GM18507 (cell line): ENCODE results near the gene ATP4B.
"Not testable (repeated sequence)": the region's sequence is repeated elsewhere in the genome, so short reads cannot be mapped to it uniquely, and the experiment has no call there.

Experiments used
- DNase-seq: peaks from one replicate; pipeline ENCODE4 v3.0.0; 2011; ENCODE audit warnings: low read depth; ENCODE audit not compliant: insufficient read length; ENCODE audit errors: extremely low spot score
- FAIRE-seq: peaks from 2 replicates; lab custom pipeline; 2011; peaks lifted over from hg19 to GRCh38; lab: Jason Lieb, UNC

ATP4B gene

GRCh38 chr13:113629866-113630265 is 28.1 kb downstream of the ATP4B start:
- FAIRE-seq (no peak), DNase-seq (no peak)

DNA sequence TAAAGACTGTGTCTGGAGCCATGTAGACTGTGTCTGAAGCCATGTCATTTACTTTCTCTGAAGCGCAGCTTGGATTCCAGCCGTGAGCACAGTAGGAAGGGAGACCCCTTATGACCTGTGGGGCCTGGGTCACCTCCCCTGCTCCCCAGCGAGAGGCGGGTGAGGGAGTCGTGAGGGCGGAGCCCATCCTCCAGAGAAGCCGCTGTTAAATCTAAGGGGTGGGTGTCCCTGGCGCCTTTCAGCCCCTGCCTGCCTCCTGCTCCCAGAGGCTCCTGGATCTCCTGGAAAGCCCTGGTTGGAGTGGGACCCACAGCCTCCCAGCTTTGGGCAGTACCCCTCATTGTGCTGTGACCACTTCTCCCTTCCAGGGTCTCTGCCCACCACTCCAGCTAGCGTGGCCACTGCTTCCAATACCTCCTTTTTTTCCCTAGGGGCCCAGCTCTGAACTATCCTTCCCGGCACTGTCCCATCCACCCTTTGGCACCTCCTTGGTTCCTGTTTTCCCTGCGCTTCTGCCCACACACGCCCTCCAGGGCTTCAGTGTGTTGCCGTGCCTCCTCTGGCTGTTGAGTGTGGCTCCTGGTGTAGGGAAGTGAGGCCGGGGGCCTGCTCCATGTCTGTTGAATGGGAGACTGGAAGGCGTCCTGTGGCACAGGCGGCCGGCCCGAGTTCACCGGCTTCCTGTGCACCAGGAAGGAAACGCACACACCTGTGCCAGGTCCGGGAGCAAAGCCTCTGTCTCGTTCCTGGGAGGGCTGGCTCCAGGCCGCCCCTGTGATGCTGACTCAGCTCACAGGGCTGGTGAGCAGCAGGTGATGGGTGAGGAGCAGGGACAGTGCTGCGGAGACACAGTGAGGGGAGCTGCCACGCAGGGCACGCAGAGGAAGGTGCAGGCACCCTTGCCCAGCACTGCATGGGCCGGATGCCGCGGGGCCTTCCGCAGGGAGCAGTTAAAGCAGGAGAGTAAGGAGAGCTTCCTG is 29.4 kb downstream of the ATP4B start:
- no peak for FAIRE-seq
- no peak for DNase-seq

- FAIRE-seq (no peak), DNase-seq (no peak)
Observed at GRCh38 chr13:113627136-113627535, 30.9 kb downstream of the ATP4B start.

DNA sequence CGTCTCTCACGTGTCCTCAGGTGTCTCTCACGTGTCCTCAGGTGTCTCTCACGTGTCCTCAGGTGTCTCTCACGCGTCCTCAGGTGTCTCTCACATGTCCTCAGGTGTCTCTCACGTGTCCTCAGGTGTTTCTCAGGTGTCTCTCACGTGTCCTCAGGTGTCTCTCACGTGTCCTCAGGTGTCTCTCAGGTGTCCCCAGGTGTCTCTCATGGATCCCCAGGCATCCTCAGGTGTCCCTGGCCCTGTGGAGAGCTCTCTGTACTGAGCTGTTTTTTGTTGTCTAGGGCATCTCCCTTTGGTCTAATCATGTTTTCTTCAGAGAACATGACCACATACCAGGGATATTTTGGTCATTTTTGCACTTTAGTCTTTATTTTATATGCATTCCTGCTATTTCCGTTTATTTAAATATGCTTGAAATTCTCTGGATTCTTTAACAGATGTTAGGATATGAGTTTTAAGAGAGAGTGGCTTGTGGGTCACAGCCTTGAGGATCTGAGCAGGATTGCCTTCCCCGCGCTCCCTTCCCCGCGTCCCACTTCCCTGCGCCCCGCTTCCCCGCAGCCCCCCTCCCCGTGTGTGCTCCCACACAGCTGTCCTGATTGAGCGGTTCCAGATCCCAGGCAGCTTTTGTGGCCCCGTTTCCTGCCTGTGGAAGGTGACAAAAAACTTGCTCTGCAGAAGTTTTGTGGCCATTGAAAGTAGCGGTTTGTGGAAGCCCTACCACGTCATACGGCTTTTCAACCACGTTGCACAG is 31.9 kb downstream of the ATP4B start:
- DNase-seq, result no peak
- FAIRE-seq, result no peak

GRCh38 chr13:113624640-113625304 is 33.2 kb downstream of the ATP4B start:
- DNase-seq, FAIRE-seq: not testable (repeated sequence)

DNA sequence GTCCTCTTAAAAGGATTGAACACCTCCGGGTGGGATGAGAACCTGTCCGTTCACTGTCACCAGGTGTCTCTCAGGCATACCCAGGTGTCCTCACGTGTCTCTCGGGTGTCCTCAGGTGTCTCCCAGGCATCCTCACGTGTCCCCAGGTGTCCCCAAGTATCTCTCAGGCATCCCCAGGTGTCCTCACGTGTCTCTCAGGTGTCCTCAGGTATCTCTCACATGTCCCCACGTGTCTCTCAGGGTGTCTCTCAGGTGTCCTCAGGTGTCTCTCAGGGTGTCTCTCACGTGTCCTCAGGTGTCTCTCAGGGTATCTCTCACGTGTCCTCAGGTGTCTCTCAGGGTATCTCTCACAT is 33.8 kb downstream of the ATP4B start:
- FAIRE-seq (no peak), DNase-seq (no peak)

DNA sequence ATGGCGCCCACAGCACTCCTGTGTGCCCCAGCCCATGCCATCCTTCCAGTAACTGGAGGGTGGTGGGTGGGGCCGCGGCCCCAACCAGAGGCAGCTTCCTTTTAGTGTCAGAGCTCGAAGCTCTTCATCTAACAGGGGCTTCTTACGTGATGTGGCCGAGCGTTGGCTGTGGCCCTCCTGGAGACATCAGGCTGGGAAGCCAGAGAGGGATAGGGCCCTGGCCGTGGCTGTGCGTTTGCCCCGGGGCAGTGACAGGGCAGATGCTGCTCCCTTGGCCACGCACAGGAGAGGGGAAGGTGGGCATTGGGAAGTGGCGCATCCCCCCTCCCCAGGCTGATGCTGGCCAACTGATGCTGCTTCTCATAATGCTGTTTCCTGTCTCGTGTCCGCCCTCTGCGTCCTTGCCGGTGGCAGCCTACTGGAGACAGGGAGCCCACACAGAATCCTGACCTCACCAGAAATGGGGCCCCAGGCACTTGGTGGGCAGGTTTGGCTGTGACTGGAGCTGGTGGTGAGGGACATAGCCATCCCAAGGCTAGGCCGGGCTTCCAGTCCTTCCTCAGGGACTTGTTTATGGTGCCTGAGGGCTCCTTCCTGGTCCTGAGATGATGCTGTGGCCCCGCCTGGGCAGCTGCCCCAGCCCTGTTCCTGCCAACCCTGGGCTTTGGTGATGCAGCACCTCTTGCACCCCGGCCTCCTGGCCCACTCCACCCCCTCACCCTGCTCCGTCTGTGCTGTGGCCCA is 34.3 kb downstream of the ATP4B start:
- DNase-seq (no peak), FAIRE-seq (no peak)

- FAIRE-seq (no peak), DNase-seq (no peak)
Observed at GRCh38 chr13:113622791-113623490, 35.1 kb downstream of the ATP4B start.

- not testable (repeated sequence) for FAIRE-seq, DNase-seq
Observed at GRCh38 chr13:113621986-113622550, 35.9 kb downstream of the ATP4B start.

GRCh38 chr13:113621498-113621897 is 36.5 kb downstream of the ATP4B start:
- not testable (repeated sequence) for DNase-seq, FAIRE-seq

DNA sequence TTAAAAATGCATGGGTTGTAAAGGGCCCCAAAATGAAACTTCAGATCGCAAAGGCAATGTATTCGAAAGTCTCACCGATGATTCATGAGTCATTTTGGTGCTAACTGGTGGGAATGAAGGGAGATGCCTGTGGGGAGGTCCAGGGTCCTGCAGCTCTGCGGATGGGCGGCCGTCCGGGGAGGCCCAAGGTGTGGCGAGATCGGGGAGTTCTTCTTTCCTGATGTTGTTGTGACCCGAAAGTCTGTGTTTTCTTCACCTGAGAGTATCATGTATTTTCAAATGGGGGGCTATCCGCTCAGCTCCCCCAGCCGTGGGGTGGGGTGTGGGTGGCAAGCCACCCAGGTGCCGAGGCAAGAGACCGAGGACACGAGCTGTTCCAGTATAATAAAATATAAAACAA is 37.0 kb downstream of the ATP4B start:
- no peak for DNase-seq
- FAIRE-seq, result no peak

GRCh38 chr13:113620036-113620796 is 37.8 kb downstream of the ATP4B start:
- no peak for DNase-seq

DNA sequence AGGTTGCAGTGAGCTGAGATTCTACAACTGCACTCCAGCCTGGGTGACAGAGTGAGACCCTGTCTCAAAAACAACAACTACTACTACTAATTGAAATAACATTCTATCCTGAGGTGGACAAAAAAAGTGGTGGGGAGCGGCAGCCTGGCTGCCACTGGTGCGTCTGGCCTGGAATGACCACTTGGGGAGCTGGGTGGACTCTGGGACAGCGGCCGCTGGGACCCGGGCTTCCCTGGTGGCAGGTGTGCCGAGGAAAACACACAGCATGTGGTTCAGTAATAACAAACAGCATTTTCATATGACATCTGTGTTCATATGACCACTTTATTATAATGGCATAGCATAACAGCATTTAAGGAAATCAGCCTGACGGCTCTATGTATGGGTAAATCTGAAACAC is 39.5 kb downstream of the ATP4B start:
- FAIRE-seq (no peak), DNase-seq (no peak)

More at GRCh38 chr13:113620036-113620796, 37.8 kb downstream of the ATP4B start:
- no peak for FAIRE-seq

DNA sequence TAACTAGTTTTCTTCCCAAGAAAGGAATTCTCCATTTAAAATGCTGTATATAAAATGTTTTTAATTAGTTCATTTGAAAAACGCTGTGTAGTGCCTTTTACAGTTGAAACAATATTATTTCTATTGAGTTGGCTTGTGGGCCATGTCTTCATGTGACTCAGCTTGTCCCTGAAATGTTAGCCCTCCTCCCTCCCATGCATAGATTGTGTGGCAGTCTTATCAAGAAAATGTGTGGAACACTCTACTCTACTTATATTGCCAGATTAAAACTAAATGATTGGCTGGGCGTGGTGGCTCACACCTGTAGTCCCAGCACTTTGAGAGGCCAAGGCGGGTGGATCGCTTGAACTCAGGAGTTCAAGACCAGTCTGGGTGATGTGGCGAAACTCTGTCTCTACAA is 40.0 kb downstream of the ATP4B start:
- DNase-seq, result no peak
- FAIRE-seq, result no peak

GRCh38 chr13:113616991-113617749 is 40.8 kb downstream of the ATP4B start:
- no peak for DNase-seq
- FAIRE-seq, result no peak

- FAIRE-seq (no peak), DNase-seq (no peak)
Observed at GRCh38 chr13:113616281-113616906, 41.6 kb downstream of the ATP4B start.
